ENCODE measurements around the gene OR10A2.
"Not testable (repeated sequence)": the region's sequence is repeated elsewhere in the genome, so short reads cannot be mapped to it uniquely, and the experiment has no call there.

Gene OR10A2

GRCh38 chr11:6882751-6883150 lies 19.9 kb downstream of the OR10A2 start:
- no peak for TF ChIP-seq CTCF (conservative IDR thresholded peaks at IDR 0.05)
- H3K27ac ChIP-seq, result no peak overlapping the region

- not testable (repeated sequence) for H3K27ac ChIP-seq
Measured at GRCh38 chr11:6887711-6888110, 24.9 kb downstream of the OR10A2 start.

- H3K27ac ChIP-seq, result no peak overlapping the region
- no peak for TF ChIP-seq CTCF (conservative IDR thresholded peaks at IDR 0.05)
Measured at GRCh38 chr11:6888830-6889229, 26.0 kb downstream of the OR10A2 start.

- H3K27ac ChIP-seq, result no peak overlapping the region
- no peak for TF ChIP-seq CTCF (conservative IDR thresholded peaks at IDR 0.05)
Measured at GRCh38 chr11:6889835-6890234, 27.0 kb downstream of the OR10A2 start.

GRCh38 chr11:6892400-6892799 lies 29.5 kb downstream of the OR10A2 start, which contains the start of gene OR2D2:
OR2D2 (minus strand) TSS chr11:6892500; CDS start chr11:6892500, 0 bp downstream.
- no peak within 1 kb of the TSS for H3K27ac ChIP-seq
- no peak for TF ChIP-seq CTCF (conservative IDR thresholded peaks at IDR 0.05)

GRCh38 chr11:6894097-6894496 lies 31.2 kb downstream of the OR10A2 start:
- no peak for TF ChIP-seq CTCF (conservative IDR thresholded peaks at IDR 0.05)
- H3K27ac ChIP-seq, result no peak overlapping the region

- no peak for TF ChIP-seq CTCF (conservative IDR thresholded peaks at IDR 0.05)
- no peak overlapping the region for H3K27ac ChIP-seq
Measured at GRCh38 chr11:6895010-6895409, 32.2 kb downstream of the OR10A2 start.

GRCh38 chr11:6898911-6899310 lies 36.1 kb downstream of the OR10A2 start:
- H3K27ac ChIP-seq, result no peak overlapping the region
- no peak for TF ChIP-seq CTCF (conservative IDR thresholded peaks at IDR 0.05)
